NB4 (cell line): ENCODE results near the gene GMPR.

Source experiments
- DNase-seq: peaks from one replicate; pipeline ENCODE4 v3.0.0; 2010; ENCODE audit warnings: low read depth
- H3K4me3 ChIP-seq: one replicate; pipeline ENCODE4 v1.5.1; 2011; ENCODE audit warnings: mild to moderate bottlenecking, low read depth, low read length, moderate library complexity
- MYC ChIP-seq: IDR thresholded peaks from 2 replicates; pipeline ENCODE4 v1.6.1; 2011; ENCODE audit warnings: low read depth, low read length
- POLR2A ChIP-seq: IDR thresholded peaks from 2 replicates; pipeline ENCODE4 v1.6.1; 2011; ENCODE audit warnings: mild to moderate bottlenecking; ENCODE audit not compliant: insufficient read length; ENCODE audit errors: extremely low read depth
- TF ChIP-seq, protein P1 (sequence below): IDR thresholded peaks from one replicate; pipeline ENCODE4 v1.5.1; 2012; ENCODE audit warnings: low read depth, low read length
- TF ChIP-seq, protein P2 (sequence below): IDR thresholded peaks from 2 replicates; pipeline ENCODE4 v1.6.1; 2011; ENCODE audit warnings: low read depth, low read length

The GMPR gene

DNA sequence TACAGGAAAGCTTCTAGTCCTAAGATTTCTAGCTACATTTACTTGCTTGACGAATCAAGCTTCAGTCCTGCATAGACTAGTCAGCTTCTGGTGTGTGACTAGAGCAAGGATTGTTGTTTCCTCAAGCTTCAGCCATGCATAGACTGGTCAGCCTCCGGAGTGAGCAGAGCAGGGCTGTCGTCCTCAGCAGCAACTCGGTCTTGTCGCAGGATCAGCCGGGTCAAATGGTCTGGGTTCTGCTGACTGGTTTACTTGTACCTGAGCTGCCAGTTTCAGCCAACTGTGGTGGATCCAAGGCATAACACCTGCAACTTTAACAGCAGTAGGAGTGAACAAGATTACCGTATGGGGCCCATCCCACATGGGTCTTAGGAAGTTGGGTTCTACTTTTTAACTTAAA is 10.8 kb upstream of the GMPR start:
- TF ChIP-seq, protein P1, sequence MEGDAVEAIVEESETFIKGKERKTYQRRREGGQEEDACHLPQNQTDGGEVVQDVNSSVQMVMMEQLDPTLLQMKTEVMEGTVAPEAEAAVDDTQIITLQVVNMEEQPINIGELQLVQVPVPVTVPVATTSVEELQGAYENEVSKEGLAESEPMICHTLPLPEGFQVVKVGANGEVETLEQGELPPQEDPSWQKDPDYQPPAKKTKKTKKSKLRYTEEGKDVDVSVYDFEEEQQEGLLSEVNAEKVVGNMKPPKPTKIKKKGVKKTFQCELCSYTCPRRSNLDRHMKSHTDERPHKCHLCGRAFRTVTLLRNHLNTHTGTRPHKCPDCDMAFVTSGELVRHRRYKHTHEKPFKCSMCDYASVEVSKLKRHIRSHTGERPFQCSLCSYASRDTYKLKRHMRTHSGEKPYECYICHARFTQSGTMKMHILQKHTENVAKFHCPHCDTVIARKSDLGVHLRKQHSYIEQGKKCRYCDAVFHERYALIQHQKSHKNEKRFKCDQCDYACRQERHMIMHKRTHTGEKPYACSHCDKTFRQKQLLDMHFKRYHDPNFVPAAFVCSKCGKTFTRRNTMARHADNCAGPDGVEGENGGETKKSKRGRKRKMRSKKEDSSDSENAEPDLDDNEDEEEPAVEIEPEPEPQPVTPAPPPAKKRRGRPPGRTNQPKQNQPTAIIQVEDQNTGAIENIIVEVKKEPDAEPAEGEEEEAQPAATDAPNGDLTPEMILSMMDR, result no peak
- no peak for DNase-seq
- H3K4me3 ChIP-seq, result no peak overlapping the region

DNA sequence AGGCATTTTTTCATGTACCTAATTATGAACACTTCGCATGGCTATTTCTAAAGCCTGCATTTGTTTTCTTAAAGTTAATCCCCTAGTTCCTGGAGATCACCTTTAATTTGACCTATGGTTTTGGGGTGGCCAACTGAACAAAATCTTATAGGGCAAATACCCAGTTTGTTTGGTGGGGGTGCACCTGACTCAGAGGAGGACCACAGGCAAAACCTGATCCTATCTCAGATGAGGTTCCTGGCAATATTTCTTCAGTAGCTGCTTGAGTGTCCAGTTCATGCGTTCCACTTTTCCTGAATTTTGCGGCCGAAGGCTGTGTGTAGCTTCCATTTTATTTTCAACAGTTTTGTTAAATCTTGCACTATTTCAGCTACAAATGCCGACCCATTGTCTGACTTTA is 10.3 kb upstream of the GMPR start:
- TF ChIP-seq, protein P2, sequence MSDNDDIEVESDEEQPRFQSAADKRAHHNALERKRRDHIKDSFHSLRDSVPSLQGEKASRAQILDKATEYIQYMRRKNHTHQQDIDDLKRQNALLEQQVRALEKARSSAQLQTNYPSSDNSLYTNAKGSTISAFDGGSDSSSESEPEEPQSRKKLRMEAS, result no peak
- no peak for TF ChIP-seq MYC
- TF ChIP-seq, protein P1, result no peak
- TF ChIP-seq POLR2A, result no peak
- no peak overlapping the region for H3K4me3 ChIP-seq
- no peak for DNase-seq

DNA sequence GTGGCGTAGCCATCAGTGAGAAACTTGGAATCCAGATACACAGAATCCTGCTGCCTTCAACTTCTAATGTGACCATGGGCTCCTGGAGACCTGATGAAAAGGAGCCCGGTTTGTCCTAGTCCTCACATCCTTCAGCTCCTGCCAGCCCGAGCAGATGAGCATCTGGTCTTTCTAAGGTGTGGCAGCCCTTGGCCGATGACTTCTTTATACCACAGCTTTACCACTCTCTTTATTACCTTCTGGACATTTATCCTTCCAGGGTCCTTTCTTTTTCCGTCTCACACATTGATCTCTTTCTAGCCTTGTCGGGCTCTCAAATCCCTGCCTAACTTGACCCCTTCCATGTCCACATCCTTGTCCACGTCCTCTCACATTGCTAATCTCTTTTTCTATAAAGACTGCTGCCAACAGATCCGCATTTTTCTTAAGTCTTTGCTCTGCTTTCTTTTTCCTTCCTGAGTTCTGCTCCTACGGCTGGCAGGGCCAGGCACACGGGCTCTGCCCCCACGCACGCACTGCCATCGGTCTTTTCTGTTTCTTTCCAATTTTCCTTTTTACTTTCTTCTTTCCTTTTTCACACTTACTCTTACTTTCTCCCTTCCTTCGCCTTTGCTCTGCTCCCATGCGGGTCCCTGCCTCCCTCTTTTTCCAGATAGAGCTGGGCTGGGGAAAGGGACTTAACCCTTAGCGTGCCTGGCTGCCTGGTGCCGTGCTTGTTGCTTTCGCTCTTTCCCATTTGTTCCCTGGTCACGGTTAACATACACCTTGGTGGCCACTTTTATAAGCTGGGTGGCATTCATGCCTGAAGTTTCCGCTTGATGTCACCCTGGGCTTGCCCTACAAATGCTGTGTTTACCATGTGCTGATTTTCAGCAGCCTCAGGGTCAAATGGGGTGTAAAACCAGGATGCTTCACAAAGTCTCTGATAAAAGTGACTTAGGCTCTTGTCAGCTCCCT is 9.4 kb upstream of the GMPR start:
- DNase-seq, result no peak
- TF ChIP-seq, protein P1, result no peak
- TF ChIP-seq, protein P2, result no peak
- TF ChIP-seq MYC (no peak), POLR2A (no peak)
- H3K4me3 ChIP-seq, result no peak overlapping the region

DNA sequence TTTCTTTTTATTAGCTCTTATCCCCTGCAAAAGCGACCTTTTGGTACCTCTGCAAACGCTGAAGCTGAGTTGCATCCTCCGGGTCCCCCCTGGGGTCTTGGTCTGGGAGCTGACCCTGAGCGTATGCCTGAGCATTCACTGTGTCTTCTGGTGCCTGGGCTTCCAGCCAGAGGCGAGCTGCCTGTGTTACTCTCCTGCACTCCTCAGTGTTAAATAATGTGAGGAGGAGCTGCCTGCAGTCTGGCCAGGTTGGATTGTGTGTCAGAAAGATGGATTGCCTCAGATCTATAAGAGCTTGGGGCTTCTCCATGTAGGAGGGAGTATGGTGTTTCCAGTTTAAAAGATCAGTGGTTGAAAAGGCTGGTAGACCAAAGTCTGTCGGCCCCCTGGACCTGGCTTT is 8.7 kb upstream of the GMPR start:
- TF ChIP-seq, protein P1, result no peak
- TF ChIP-seq MYC (no peak), POLR2A (no peak)
- TF ChIP-seq, protein P2, result no peak
- no peak for DNase-seq
- H3K4me3 ChIP-seq, result no peak overlapping the region

DNA sequence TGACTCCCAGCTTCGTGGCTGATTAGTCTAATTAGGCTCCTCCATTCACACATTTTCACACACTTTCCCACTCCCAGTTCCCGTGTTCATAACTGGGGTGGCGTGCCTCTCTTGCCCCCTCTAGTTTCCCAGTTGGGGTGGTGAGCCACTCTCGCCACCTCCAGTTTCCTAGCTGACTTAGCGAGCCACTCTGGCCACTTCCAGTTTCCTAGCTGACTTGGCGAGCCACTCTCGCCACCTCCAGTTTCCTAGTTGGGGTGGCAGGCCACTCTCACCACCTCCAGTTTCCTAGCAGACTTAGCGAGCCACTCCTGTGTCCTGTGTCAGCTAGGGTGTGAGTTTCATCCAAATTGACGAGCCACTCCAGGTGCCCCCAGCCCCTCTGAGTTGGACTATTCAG is 7.4 kb upstream of the GMPR start:
- no peak overlapping the region for H3K4me3 ChIP-seq
- TF ChIP-seq POLR2A, result no peak
- TF ChIP-seq MYC, result no peak
- TF ChIP-seq, protein P1, result no peak
- TF ChIP-seq, protein P2, result no peak
- DNase-seq, result no peak

DNA sequence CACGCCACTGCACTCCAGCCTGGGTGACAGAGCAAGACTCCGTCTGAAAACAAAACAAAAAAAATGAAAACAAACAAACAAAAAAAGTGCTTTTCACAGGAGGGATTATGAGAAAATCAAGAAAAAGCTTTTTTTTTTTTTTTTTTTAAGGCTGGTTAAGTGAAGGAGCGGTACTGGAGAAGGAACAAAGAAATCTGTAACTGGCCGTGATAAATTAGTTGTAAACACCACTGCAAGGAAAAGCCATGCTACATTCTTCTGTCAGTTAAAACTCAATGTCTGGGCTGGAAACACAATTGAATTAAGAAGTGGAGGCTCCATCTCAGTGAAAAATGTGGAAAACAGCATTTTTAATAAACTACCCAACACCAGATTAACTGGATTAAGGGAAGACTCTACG is 6.3 kb upstream of the GMPR start:
- DNase-seq, result no peak
- no peak overlapping the region for H3K4me3 ChIP-seq
- TF ChIP-seq MYC (no peak), POLR2A (no peak)
- TF ChIP-seq, protein P1, result no peak
- TF ChIP-seq, protein P2, result no peak
